Measurements from ENCODE around the gene CACNG6.
"Not testable (repeated sequence)": the region's sequence is repeated elsewhere in the genome, so short reads cannot be mapped to it uniquely, and the experiment has no call there.

The CACNG6 gene, protein sequence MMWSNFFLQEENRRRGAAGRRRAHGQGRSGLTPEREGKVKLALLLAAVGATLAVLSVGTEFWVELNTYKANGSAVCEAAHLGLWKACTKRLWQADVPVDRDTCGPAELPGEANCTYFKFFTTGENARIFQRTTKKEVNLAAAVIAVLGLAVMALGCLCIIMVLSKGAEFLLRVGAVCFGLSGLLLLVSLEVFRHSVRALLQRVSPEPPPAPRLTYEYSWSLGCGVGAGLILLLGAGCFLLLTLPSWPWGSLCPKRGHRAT

GRCh38 chr19:53991224-53992113, at the start of gene CACNG6:
CACNG6 (plus strand) TSS chr19:53991637; CDS start chr19:53992878, 1,241 bp downstream.
- peak within 1 kb of the TSS; percentile 33 for H3K4me3 ChIP-seq (ENCODE audit: low read depth, low read length)
- DNase-seq (ENCODE audit: low read depth), result no peak

DNA sequence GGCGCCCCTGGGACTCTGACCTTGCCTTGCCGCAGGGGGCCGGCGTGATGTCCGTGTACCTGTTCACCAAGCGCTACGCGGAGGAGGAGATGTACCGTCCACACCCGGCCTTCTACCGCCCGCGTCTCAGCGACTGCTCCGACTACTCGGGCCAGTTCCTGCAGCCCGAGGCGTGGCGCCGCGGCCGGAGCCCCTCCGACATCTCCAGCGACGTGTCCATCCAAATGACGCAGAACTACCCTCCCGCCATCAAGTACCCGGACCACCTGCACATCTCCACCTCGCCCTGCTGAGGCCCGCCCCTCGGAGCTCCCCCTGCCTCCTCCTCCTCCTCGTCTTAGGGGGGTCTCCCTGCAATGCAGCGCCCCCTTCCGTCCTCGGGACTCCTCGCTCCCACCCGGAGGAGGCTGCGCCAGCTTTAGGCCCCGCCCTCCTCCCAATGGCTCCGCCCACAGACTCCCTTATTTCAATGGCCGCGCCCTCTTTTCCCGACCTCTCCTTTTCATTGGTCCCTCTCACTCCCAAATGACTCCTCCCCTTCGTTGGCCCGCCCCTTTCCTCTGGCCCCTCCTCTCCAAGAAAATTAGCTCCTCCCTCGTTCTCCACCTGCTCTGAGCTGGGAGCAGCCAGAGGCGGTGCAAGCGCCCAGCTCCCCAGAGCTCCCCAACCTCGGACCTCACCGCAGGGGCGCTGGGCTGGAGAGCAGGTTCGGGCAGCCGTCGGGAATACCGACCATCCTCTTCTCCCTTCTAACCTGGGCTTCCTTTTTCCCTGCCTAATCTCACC, 49.2 kb upstream of the CACNG6 start:
- DNase-seq (ENCODE audit: low read depth), result no peak
- H3K4me3 ChIP-seq (ENCODE audit: low read depth, low read length), result no peak overlapping the region

DNA sequence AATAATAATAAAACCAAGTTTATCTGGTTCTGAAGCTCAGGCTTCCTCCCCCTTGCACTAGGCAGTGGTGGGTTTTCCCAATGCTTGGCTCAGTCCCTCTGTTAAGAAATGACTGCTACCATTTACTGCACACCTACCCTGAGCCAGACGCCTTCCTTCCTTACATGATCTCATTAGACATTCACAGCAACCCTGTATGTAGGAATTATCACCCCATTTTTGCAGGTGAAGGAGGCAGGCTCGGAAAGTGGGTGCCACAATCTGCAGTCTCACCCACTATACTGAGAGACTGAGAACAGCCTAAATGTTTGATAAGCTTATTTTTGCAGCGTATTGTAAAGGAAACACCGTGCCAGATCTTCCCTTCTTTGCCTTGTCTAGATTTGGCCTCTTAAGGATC, 47.0 kb upstream of the CACNG6 start:
- no peak overlapping the region for H3K4me3 ChIP-seq (ENCODE audit: low read depth, low read length)
- no peak for DNase-seq (ENCODE audit: low read depth)

GRCh38 chr19:53944933-53945332, 46.5 kb upstream of the CACNG6 start:
- DNase-seq (ENCODE audit: low read depth), result no peak
- H3K4me3 ChIP-seq (ENCODE audit: low read depth, low read length), result no peak overlapping the region

- no peak overlapping the region for H3K4me3 ChIP-seq (ENCODE audit: low read depth, low read length)
- no peak for DNase-seq (ENCODE audit: low read depth)
These were observed 46.0 kb upstream of the CACNG6 start for GRCh38 chr19:53945441-53945840.

GRCh38 chr19:53945998-53946397, 45.4 kb upstream of the CACNG6 start:
- DNase-seq (ENCODE audit: low read depth), result no peak
- H3K4me3 ChIP-seq (ENCODE audit: low read depth, low read length), result no peak overlapping the region

- DNase-seq (ENCODE audit: low read depth), result no peak
- H3K4me3 ChIP-seq (ENCODE audit: low read depth, low read length), result no peak overlapping the region
These were observed 43.8 kb upstream of the CACNG6 start for GRCh38 chr19:53947624-53948023.

DNA sequence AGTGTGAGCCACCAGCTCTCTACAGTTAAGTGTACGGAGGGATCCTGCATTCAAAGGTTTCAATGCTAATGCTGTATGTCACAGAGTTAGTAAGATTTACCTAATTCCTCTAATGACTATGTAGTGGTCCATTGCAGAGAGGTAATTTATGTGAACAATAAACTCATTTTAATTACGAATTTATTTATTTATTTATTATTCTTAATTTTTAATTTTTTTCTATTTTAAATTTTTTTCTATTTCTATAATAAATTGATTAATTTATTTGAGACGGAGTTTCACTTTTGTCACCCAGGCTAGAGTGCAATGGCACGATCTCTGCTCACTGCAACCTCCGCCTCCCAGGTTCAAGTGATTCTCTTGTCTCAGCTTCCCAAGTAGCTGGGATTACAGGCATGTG, 42.8 kb upstream of the CACNG6 start:
- DNase-seq (ENCODE audit: low read depth); H3K4me3 ChIP-seq (ENCODE audit: low read depth, low read length): not testable (repeated sequence)

GRCh38 chr19:53951436-53951835, 40.0 kb upstream of the CACNG6 start:
- no peak for DNase-seq (ENCODE audit: low read depth)
- H3K4me3 ChIP-seq (ENCODE audit: low read depth, low read length), result no peak overlapping the region

GRCh38 chr19:53951947-53952346, 39.5 kb upstream of the CACNG6 start:
- no peak overlapping the region for H3K4me3 ChIP-seq (ENCODE audit: low read depth, low read length)
- no peak for DNase-seq (ENCODE audit: low read depth)

GRCh38 chr19:53953383-53953782, 38.1 kb upstream of the CACNG6 start:
- no peak for DNase-seq (ENCODE audit: low read depth)
- H3K4me3 ChIP-seq (ENCODE audit: low read depth, low read length), result no peak overlapping the region

- no peak for DNase-seq (ENCODE audit: low read depth)
- no peak overlapping the region for H3K4me3 ChIP-seq (ENCODE audit: low read depth, low read length)
These were observed 33.8 kb upstream of the CACNG6 start for GRCh38 chr19:53957448-53958167.

DNA sequence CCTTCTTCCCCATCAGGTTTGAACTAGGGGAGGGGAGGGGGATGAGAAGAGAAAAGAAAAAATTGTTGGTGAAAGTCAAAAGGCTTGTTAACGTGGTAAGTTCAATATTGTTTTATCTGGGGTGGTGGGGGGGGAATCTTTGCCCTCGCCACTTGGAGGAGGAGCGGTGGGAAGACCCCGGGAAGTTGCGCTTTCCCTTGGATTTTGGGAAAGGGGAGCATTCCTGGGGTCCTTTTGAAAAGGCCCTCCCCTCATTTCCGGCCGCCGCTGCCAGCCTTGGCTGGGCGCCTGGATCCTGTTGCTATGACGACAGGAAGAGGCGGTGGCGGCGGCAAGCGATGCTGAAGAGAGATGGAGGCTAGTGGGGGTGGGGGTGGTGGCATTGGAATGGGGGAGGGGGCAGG, 33.3 kb upstream of the CACNG6 start:
- no peak for DNase-seq (ENCODE audit: low read depth)
- H3K4me3 ChIP-seq (ENCODE audit: low read depth, low read length), result no peak overlapping the region

- DNase-seq (ENCODE audit: low read depth), result no peak
- no peak overlapping the region for H3K4me3 ChIP-seq (ENCODE audit: low read depth, low read length)
These were observed 32.3 kb upstream of the CACNG6 start for GRCh38 chr19:53958823-53959757.

- no peak for DNase-seq (ENCODE audit: low read depth)
- no peak overlapping the region for H3K4me3 ChIP-seq (ENCODE audit: low read depth, low read length)
These were observed 31.2 kb upstream of the CACNG6 start for GRCh38 chr19:53960187-53960586.

GRCh38 chr19:53960886-53961285, 30.6 kb upstream of the CACNG6 start:
- no peak overlapping the region for H3K4me3 ChIP-seq (ENCODE audit: low read depth, low read length)
- DNase-seq (ENCODE audit: low read depth), result no peak

GRCh38 chr19:53961523-53962356, 29.7 kb upstream of the CACNG6 start:
- no peak for DNase-seq (ENCODE audit: low read depth)
- H3K4me3 ChIP-seq (ENCODE audit: low read depth, low read length), result peak overlapping the region; percentile 30
